SK-N-SH treated with all-trans-retinoic acid at 6 μM for 48 hours (cell line): ENCODE data around the gene SGTA.

Experiments used
- ARNTL ChIP-seq: fragments of 450-650 bp; formaldehyde crosslinking; IDR thresholded peaks from 2 replicates; pipeline ENCODE4 v1.5.0; 2020; ENCODE audit warnings: low read depth, mild to moderate bottlenecking, moderate library complexity, borderline replicate concordance
- CREB5 ChIP-seq: fragments of 250-450 bp; sonication (Bioruptor Pico); IDR thresholded peaks from 2 replicates; pipeline ENCODE4 v1.5.1; 2020; ENCODE audit warnings: low read depth, mild to moderate bottlenecking, moderate library complexity
- CSRNP3 ChIP-seq: fragments of 250-450 bp; sonication (Bioruptor Pico); IDR thresholded peaks from 2 replicates; pipeline ENCODE4 v1.5.1; 2021; ENCODE audit warnings: mild to moderate bottlenecking, moderate library complexity
- GLIS3 ChIP-seq: fragments of 250-450 bp; sonication (Bioruptor Pico); IDR thresholded peaks from 2 replicates; pipeline ENCODE4 v1.5.0; 2020; ENCODE audit warnings: mild to moderate bottlenecking, moderate library complexity
- ISL1 ChIP-seq: fragments of 250-450 bp; sonication (Bioruptor Pico); IDR thresholded peaks from 2 replicates; pipeline ENCODE4 v2.1.2; 2022; ENCODE audit warnings: mild to moderate bottlenecking, moderate library complexity
- OSR1 ChIP-seq: fragments of 250-450 bp; sonication (Bioruptor Pico); IDR thresholded peaks from 2 replicates; pipeline ENCODE4 v1.8.0; 2022; ENCODE audit warnings: moderate library complexity, mild to moderate bottlenecking, inconsistent platforms
- PATZ1 ChIP-seq: fragments of 250-450 bp; sonication (Bioruptor Pico); IDR thresholded peaks from 2 replicates; pipeline ENCODE4 v1.8.0; 2020; ENCODE audit warnings: mild to moderate bottlenecking, moderate library complexity, borderline replicate concordance
- PPARA ChIP-seq: fragments of 250-450 bp; sonication (Bioruptor Pico); IDR thresholded peaks from 2 replicates; pipeline ENCODE4 v1.5.0; 2020; ENCODE audit warnings: mild to moderate bottlenecking, borderline replicate concordance
- RARB ChIP-seq: fragments of 250-450 bp; sonication (Bioruptor Pico); IDR thresholded peaks from 2 replicates; pipeline ENCODE4 v1.8.0; 2021; ENCODE audit warnings: mild to moderate bottlenecking, moderate library complexity
- SNAI2 ChIP-seq: fragments of 250-450 bp; sonication (Bioruptor Pico); IDR thresholded peaks from 2 replicates; pipeline ENCODE4 v1.5.0; 2020; ENCODE audit warnings: mild to moderate bottlenecking, moderate library complexity
- TCF4 ChIP-seq: fragments of 250-450 bp; sonication (Bioruptor Pico); IDR thresholded peaks from 2 replicates; pipeline ENCODE4 v1.8.0; 2021; ENCODE audit warnings: mild to moderate bottlenecking, moderate library complexity, borderline replicate concordance
- TSHZ2 ChIP-seq: fragments of 250-450 bp; sonication (Bioruptor Pico); IDR thresholded peaks from 2 replicates; pipeline ENCODE4 v1.5.0; 2020; ENCODE audit warnings: mild to moderate bottlenecking, moderate library complexity
- ZFP3 ChIP-seq: fragments of 250-450 bp; sonication (Bioruptor Pico); IDR thresholded peaks from 2 replicates; pipeline ENCODE4 v1.5.0; 2020; ENCODE audit warnings: mild to moderate bottlenecking, moderate library complexity
- ZFP30 ChIP-seq: fragments of 450-650 bp; formaldehyde crosslinking; IDR thresholded peaks from 2 replicates; pipeline ENCODE4 v1.5.0; 2022; ENCODE audit warnings: mild to moderate bottlenecking, moderate library complexity

- TF ChIP-seq ARNTL (CRISPR knock-in tag), result no peak
- TF ChIP-seq ISL1 (CRISPR knock-in tag), result no peak
- TF ChIP-seq RARB (CRISPR knock-in tag), result no peak
- no peak for TF ChIP-seq CSRNP3 (CRISPR knock-in tag)
- TF ChIP-seq ZFP3, result no peak
- TF ChIP-seq PATZ1 (CRISPR knock-in tag), result no peak
- no peak for TF ChIP-seq TSHZ2 (CRISPR knock-in tag)
- no peak for TF ChIP-seq PPARA (CRISPR knock-in tag)
- no peak for TF ChIP-seq CREB5 (CRISPR knock-in tag)
- no peak for TF ChIP-seq TCF4 (CRISPR knock-in tag)
- TF ChIP-seq OSR1 (CRISPR knock-in tag), result no peak
- no peak for TF ChIP-seq SNAI2 (CRISPR knock-in tag)
- TF ChIP-seq ZFP30 (CRISPR knock-in tag), result no peak
- no peak for TF ChIP-seq GLIS3 (CRISPR knock-in tag)
Observed at GRCh38 chr19:2762783-2763496, 20.1 kb downstream of the SGTA start.
